Activated CD4-positive, alpha-beta T cell treated with anti-CD3 and anti-CD28 coated beads, Interleukin-2, amount 10 ng/mL, durations not matched to agents 7 days and 5 days (primary cell): Measurements from ENCODE around the gene RGS3. TPM values are rescaled to one million over a fixed set of nuclear protein-coding genes. Genes with fewer than 3 reads are reported as not detected.

ENCODE experiments used
- CTCF ChIA-PET: fragments of 350-600 bp; sonication (Branson Sonifier 250); formaldehyde crosslinking; loops from one replicate; lab custom pipeline; 2021; ENCODE audit warnings: antibody characterized with exemption; lab: Charles Lee
- POLR2A ChIA-PET: fragments of 350-600 bp; sonication (Branson Sonifier 250); formaldehyde crosslinking; loops from one replicate; lab custom pipeline; 2021; ENCODE audit warnings: antibody characterized with exemption; lab: Charles Lee
- DNase-seq: peaks from one replicate; pipeline ENCODE4 v3.0.0-alpha.2; 2020
- H3K27ac Mint-ChIP-seq: one replicate; pipeline ENCODE4 v1.8.0; 2021; ENCODE audit warnings: mild to moderate bottlenecking, moderate library complexity, mixed read lengths
- H3K27me3 Mint-ChIP-seq: one replicate; pipeline ENCODE4 v1.8.0; 2021; ENCODE audit warnings: mixed read lengths
- H3K36me3 Mint-ChIP-seq: one replicate; pipeline ENCODE4 v1.8.0; 2021; ENCODE audit warnings: low read depth, mixed read lengths
- H3K4me1 Mint-ChIP-seq: one replicate; pipeline ENCODE4 v1.8.0; 2021; ENCODE audit warnings: mixed read lengths
- H3K4me3 Mint-ChIP-seq: one replicate; pipeline ENCODE4 v1.8.0; 2021; ENCODE audit warnings: mild to moderate bottlenecking, moderate library complexity, mixed read lengths
- H3K9me3 Mint-ChIP-seq: one replicate; pipeline ENCODE4 v1.8.0; 2021; ENCODE audit warnings: mixed read lengths
- total RNA-seq, 2 experiments: library from RNA; stranded (reverse); gene quantifications; one replicate each; pipeline ENCODE4 v1.2.3, GENCODE V29; 2021

The RGS3 gene
- total RNA-seq, 2 experiments from 2014 or later: 41.5 to 41.6 TPM

DNA sequence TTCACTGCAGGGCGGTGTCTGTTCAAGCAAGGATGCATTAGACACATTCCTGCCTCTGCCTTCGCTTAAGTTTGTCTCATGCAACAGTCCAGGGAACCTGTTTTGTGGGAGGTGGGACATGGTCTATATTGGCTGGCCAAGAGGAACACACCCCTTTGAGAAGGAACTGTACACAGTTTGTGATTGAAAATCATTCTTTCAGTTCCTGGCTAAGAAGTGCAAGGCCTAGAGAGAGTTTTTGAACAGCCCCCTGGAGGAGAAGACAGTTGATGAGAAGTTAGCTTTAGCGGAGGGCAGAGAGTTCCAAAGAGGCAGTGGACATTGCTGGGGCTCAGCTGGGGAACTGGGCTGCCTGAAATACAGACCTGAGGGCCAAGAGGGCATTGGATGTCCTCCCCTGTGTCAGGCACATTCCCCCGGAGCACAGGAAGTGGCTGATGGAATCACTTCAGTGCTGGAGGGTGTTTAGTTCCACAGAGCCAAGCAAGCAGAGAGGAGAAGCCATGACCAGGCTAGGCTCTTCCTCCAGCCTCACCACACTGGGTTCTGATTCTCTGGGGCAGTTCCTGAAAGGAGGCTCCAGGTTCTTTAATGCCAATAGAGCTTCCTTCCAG is 66.6 kb downstream of the RGS3 start:
- Mint-ChIP-seq H3K27ac (no peak overlapping the region), H3K36me3 (peaks cover 12% of the 10 kb centered on the region), H3K9me3 (no peaks in the 10 kb centered on the region), H3K4me1 (peaks cover 4% of the 10 kb centered on the region), H3K27me3 (no peaks in the 10 kb centered on the region), H3K4me3 (no peak overlapping the region)
- DNase-seq: no peak
- POLR2A ChIA-PET: no interaction called here
- CTCF ChIA-PET: interaction anchor here (1.0 to 1.9 kb wide), 4 partner anchors 10 to 78 kb away, joined by 3 to 7 read pairs (median 4); no protein-coding TSS in a partner anchor

DNA sequence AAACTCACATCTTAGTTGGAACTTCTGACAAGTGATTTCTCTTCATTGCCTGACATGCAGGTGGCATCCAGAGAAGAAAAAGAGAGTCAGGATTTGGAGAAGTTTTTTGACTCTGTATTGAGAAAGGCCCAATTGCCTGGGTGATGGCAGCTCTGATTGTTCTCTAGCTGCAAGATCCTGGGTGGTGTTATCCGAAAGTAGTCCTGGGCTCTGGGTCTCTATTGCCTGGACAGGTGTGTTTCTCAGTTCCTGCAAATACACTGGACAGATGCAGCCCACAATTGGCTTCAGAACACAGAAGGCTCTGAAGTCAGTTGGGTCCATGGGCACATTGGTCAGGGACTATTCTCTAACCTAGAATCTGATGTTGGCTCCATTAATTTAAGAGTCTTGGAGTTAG is 67.4 kb downstream of the RGS3 start:
- H3K4me3 Mint-ChIP-seq: no peak overlapping the region
- ChIA-PET CTCF (interaction anchor here (0.7 to 2.8 kb wide), 5 partner anchors 8 to 74 kb away, joined by 3 to 10 read pairs (median 4); no protein-coding TSS in a partner anchor), POLR2A (no interaction called here)

DNA sequence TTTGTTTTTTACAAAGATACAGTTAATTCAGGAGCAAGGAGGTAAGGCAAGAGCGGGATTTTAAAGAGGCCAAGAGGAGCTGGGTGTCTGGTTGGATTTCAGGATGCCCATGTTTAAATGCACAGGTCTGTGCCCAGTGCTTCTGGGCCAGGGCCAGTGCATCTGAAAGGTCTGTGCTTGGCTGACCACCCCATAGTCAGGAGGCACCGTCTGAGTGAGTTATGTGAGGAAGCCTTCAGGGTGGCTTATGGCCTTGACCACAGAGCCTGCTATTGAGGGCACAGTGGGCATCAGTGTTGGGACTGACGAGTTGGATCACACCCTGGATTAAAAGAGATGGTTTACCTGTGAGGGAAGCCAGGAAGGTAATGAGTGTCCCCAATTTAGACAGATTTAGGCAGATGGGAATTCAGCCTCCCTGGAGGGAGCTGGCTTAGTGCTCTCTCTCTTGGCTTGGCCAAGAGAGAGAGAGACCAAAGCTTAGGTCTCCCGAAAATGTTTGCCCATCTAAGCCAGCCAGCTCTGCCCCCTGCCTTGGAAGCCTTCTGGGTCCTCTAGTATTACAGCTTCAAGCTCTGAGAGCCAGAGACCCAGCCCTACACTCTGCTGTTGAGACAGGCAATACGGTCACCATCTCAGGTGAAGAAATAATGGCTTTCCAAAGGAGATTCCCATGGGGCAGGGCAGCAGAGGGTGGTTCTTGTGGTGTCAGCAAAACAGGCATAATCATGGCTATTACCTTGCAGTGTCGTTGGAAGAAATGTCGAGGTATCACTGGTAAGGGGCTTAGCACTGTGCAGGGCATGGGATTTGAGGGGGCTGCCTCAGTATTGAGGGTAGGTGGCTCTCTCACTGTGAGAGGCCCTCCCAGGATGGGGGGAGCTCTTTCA is 68.6 kb downstream of the RGS3 start:
- no peak overlapping the region for H3K4me3 Mint-ChIP-seq
- no peaks in the 10 kb centered on the region for H3K9me3 Mint-ChIP-seq
- H3K27ac Mint-ChIP-seq: no peak overlapping the region
- no peaks in the 10 kb centered on the region for H3K27me3 Mint-ChIP-seq
- peaks cover 10% of the 10 kb centered on the region for H3K36me3 Mint-ChIP-seq
- ChIA-PET POLR2A (no interaction called here), CTCF (interaction anchor here (0.5 to 2.8 kb wide), 7 partner anchors 9 to 1035 kb away, joined by 3 to 10 read pairs (median 3); no protein-coding TSS in a partner anchor)
- no peak for DNase-seq
- no peaks in the 10 kb centered on the region for H3K4me1 Mint-ChIP-seq

More for the DNA sequence above, 67.4 kb downstream of the RGS3 start:
- no peak overlapping the region for H3K27ac Mint-ChIP-seq
- DNase-seq: no peak
- H3K36me3 Mint-ChIP-seq: peaks cover 10% of the 10 kb centered on the region
- H3K4me1 Mint-ChIP-seq: no peaks in the 10 kb centered on the region
- no peaks in the 10 kb centered on the region for H3K27me3 Mint-ChIP-seq
- H3K9me3 Mint-ChIP-seq: no peaks in the 10 kb centered on the region

DNA sequence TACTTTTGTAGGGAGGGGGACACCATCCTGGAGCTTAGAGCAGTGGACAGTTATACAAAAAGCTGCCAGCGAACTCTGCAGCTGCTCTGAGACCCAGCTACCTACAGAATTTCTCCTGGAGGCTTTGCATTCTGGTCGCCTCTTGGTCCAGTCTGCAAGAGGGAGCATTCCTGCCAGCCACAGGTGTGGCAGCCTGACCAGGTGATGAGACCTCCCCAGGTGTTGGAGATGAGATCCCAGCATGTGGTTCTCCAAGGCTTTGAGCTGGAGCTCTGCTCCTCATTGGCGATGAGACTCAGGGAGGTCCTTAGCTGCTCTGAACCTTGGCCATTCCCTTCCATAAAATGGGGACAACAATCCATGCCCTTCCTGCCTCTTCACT is 69.3 kb downstream of the RGS3 start:
- no peak for DNase-seq
- Mint-ChIP-seq H3K9me3 (no peaks in the 10 kb centered on the region), H3K4me3 (no peak overlapping the region), H3K27me3 (no peaks in the 10 kb centered on the region), H3K4me1 (no peaks in the 10 kb centered on the region), H3K27ac (no peak overlapping the region), H3K36me3 (peaks cover 12% of the 10 kb centered on the region)
- ChIA-PET CTCF (interaction anchor here (0.7 to 2.8 kb wide), 5 partner anchors 8 to 43 kb away, joined by 3 to 10 read pairs (median 4); no protein-coding TSS in a partner anchor), POLR2A (no interaction called here)

DNA sequence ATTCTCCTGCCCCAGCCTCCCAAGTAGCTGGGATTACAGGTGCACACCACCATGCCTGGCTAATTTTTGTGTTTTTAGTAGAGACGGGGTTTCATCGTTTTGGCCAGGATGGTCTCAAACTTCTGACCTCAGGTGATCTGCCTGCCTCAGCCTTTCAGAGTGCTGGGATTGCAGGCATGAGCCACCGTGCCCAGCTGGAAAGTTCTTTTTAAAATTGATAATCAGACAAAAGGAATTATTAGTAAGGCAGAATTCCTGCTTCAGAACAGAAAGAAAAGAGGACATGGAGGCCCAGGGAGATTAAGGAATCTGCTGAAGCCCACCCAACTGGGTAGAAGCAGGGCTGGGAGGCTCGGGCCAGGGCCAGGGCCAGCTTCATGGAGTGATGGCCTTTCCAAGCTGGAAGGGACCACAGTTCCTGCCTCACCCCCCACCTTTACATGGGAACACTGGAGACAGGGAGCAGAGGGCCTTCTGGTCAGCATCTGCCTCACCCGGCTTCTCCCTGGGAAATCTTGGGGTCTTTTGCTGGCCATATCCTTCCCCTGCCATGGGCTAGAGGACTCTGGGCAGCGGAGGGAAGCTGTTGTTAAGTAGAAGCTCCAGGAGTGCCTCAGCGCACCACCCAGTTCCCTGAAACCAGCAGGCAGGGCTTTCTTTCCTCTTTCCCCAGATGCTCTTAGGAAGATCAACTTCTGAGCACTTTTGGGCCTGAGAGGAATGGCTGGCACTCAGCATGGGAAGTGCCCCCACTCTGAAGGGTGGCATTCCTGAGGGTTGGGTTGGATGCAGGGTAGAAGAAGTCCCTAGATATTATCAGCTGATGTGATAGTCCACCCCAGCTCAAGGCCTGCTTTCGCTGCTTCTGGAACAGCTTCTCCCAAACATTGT is 70.1 kb downstream of the RGS3 start:
- Mint-ChIP-seq H3K27me3 (no peaks in the 10 kb centered on the region), H3K4me1 (no peaks in the 10 kb centered on the region), H3K27ac (no peak overlapping the region), H3K36me3 (peaks cover 12% of the 10 kb centered on the region), H3K4me3 (no peak overlapping the region), H3K9me3 (no peaks in the 10 kb centered on the region)
- DNase-seq: no peak
- ChIA-PET CTCF (interaction anchor here (0.7 to 2.8 kb wide), 5 partner anchors 9 to 25 kb away, joined by 3 to 10 read pairs (median 6); no protein-coding TSS in a partner anchor), POLR2A (no interaction called here)

DNA sequence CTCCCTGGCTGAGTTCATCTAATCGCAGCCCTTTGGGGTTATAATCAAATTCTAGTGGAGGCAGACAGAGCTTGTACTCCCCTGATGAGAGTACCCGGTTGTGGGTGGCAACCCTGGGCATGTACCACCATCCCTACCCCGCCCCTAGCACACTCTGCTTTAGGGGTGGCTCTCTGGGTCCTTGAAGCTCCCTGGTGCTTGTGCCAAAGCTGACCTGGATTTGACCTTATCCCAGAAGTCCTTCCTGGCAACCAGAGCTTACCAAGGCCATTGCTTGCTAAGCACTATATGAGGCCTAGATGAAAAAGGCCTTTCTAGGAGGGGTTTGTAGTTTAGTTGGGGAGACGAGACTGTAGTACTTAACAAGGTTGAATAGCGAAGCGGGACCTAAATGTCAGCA is 72.2 kb downstream of the RGS3 start:
- H3K9me3 Mint-ChIP-seq: no peaks in the 10 kb centered on the region
- peak overlapping the region; percentile 5 for H3K27ac Mint-ChIP-seq
- ChIA-PET POLR2A (no interaction called here), CTCF (interaction anchor here (0.7 to 1.3 kb wide), 4 partner anchors 10 to 266 kb away, joined by 3 to 6 read pairs (median 4); no protein-coding TSS in a partner anchor)
- no peaks in the 10 kb centered on the region for H3K27me3 Mint-ChIP-seq
- H3K4me3 Mint-ChIP-seq: no peak overlapping the region
- no peak for DNase-seq
- H3K4me1 Mint-ChIP-seq: no peaks in the 10 kb centered on the region
- peaks cover 10% of the 10 kb centered on the region for H3K36me3 Mint-ChIP-seq

DNA sequence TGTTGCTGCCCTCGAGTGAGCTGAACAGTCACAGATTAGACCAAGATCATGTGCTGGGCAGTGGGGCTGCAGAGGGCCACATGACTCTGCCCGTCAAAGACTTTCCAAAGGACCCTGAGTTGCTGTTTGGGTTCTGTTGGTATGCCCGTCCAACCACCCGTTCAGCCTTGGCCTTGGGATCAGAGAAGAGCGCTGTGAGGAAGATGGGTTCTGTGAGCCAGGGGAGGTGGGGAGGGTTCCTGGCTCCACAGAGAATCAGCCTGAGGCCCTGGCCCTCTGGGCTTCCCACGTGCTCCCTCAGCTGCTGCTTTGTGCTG is 72.6 kb downstream of the RGS3 start:
- ChIA-PET CTCF (interaction anchor here (0.9 to 1.3 kb wide), 3 partner anchors 10 to 130 kb away, joined by 3 to 6 read pairs (median 5); no protein-coding TSS in a partner anchor), POLR2A (no interaction called here)
- Mint-ChIP-seq H3K9me3 (no peaks in the 10 kb centered on the region), H3K27ac (peak overlapping the region; percentile 5), H3K4me1 (no peaks in the 10 kb centered on the region), H3K36me3 (peaks cover 10% of the 10 kb centered on the region), H3K27me3 (no peaks in the 10 kb centered on the region), H3K4me3 (no peak overlapping the region)
- DNase-seq: no peak

DNA sequence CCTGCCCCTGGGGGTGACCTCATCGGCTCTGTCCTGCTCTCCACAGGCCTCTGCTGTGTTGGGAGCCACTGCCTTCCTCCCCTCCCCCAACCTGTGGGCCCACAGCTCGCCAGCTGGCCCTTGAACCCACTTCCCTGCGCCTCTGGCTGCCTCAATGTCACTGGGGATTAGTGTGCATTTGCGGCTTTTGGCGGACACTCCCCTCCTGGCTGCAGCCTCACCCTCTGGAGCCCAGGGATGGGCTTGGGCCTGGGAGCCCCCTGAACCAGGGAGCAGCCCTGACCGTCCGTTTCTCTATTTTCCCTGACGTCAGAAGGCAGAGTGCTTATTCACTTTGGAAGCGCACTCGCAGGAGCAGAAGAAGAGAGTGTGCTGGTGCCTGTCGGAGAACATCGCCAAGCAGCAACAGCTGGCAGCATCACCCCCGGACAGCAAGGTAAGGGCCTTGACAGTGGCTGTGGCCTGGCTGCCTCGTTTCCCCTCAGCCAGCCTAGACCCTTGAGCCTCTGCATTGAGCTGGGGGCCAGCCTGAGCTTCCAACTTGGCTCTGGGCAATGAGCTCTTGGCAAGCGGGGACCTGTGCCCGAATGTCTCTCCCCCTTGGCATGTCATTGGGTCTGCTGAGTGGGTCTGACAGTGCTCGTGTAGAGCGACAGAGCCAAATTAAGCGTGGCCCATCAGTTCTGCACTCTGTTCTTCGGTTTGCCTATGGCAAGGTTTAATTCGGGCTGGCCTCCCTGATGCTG is 73.1 kb downstream of the RGS3 start:
- no peaks in the 10 kb centered on the region for H3K4me1 Mint-ChIP-seq
- DNase-seq: no peak

DNA sequence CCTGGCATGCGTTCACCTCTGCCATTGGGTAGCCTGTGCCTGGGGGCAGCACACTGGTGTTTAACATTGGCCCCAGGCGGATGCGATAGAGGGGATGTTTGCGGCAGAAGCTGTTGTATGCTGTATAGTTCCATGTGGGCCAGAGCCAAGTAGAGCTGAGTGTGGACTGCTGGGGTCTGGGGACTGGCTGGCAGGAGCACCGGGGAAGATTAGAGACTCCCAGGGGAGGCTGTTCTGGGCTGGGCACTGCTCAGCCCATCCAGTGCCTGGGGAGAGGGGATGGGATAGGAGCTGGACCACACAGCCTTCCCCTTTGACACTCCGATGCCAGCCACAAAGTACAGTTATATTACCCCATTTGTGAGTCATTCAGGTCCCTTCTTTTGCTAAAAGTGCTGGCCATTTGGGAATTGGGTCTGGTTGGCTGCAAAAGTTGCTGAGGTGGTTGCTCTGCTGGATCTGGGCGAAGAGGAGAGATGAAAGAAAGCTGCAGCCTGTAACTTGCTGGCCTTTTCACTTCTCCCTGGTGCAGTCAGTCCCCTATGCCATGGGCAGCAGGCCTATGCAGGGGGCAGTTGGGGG is 73.8 kb downstream of the RGS3 start:
- POLR2A ChIA-PET: no interaction called here
- no peak overlapping the region for H3K27ac Mint-ChIP-seq
- CTCF ChIA-PET: interaction anchor here (1.8 to 3.4 kb wide), 2 partner anchors 11 to 14 kb away, joined by 5 to 19 read pairs; no protein-coding TSS in a partner anchor
- H3K4me3 Mint-ChIP-seq: no peak overlapping the region
- no peaks in the 10 kb centered on the region for H3K27me3 Mint-ChIP-seq
- peaks cover 2% of the 10 kb centered on the region for H3K36me3 Mint-ChIP-seq
- H3K9me3 Mint-ChIP-seq: no peaks in the 10 kb centered on the region
- no peaks in the 10 kb centered on the region for H3K4me1 Mint-ChIP-seq
- no peak for DNase-seq

More for the DNA sequence above, 73.1 kb downstream of the RGS3 start:
- H3K9me3 Mint-ChIP-seq: no peaks in the 10 kb centered on the region
- no peak overlapping the region for H3K4me3 Mint-ChIP-seq
- peaks cover 5% of the 10 kb centered on the region for H3K36me3 Mint-ChIP-seq
- no peaks in the 10 kb centered on the region for H3K27me3 Mint-ChIP-seq
- POLR2A ChIA-PET: no interaction called here
- CTCF ChIA-PET: interaction anchor here (1.2 to 1.8 kb wide), 3 partner anchors 9 to 17 kb away, joined by 5 to 6 read pairs (median 5); no protein-coding TSS in a partner anchor
- H3K27ac Mint-ChIP-seq: peak overlapping the region; percentile 33

DNA sequence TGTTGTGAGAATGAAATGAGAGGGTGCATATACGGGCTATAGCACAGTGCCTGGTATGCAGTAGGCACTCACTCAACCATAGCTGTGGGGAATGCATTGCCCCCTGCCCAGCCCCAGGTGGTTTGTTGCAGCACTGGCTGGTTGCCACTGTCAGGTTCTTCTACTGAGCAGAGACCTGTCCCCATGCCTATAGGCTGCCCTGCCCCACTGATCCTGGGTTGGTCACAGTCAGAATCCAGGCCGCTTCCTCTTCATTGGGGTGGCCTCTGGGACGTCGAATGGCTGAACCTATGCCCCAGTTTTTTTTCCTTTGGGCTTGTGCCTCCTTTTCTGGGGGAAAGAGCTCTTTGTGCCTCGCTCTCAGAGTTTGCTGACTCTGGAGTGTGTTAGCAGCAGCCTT is 74.6 kb downstream of the RGS3 start:
- POLR2A ChIA-PET: no interaction called here
- H3K27me3 Mint-ChIP-seq: no peaks in the 10 kb centered on the region
- CTCF ChIA-PET: interaction anchor here (1.8 to 3.4 kb wide), 2 partner anchors 12 to 15 kb away, joined by 5 to 19 read pairs; no protein-coding TSS in a partner anchor
- peaks cover 4% of the 10 kb centered on the region for H3K36me3 Mint-ChIP-seq
- H3K27ac Mint-ChIP-seq: no peak overlapping the region
- no peaks in the 10 kb centered on the region for H3K4me1 Mint-ChIP-seq
- no peak for DNase-seq
- no peaks in the 10 kb centered on the region for H3K9me3 Mint-ChIP-seq
- no peak overlapping the region for H3K4me3 Mint-ChIP-seq

DNA sequence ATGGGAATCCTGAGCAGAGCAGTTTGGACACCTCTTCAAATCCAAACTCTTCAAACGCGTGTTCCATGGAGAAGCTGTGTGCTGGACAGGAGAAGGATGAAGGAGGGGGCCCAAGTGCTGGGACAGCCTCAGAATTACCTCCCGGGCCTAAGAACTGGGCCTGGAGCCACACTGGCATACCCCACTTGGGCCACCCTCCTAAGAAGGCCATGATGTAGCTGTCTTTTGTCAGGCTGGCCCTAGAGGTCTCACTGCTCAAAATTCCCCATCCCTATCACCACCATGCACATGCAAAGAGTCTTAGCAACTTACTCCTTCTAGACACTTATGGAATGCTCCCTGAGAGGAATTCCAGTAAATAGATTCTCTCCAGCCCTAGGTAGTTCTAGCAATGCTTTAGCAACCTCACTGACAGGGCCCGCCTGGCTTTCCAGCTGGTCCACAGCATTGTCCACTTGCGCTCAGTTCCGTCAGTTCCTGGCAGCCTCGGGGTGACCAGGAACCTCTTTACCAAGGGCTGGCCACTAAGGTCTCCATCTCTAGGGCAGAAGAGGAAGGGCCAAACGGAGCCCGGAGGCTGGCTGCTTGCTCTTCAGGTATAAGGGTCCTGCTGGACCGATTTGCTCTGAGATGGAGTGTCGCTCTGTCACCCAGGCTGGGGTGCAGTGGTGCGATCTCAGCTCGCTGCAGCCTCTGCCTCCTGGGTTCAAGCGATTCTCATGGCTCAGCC is 75.3 kb downstream of the RGS3 start:
- H3K4me3 Mint-ChIP-seq: no peak overlapping the region
- H3K27ac Mint-ChIP-seq: no peak overlapping the region
- POLR2A ChIA-PET: no interaction called here
- H3K27me3 Mint-ChIP-seq: no peaks in the 10 kb centered on the region
- CTCF ChIA-PET: interaction anchor here (3.4 kb wide), 1 partner anchor 16 kb away, joined by 19 read pairs; no protein-coding TSS in a partner anchor
- no peak for DNase-seq
- no peaks in the 10 kb centered on the region for H3K9me3 Mint-ChIP-seq
- H3K4me1 Mint-ChIP-seq: no peaks in the 10 kb centered on the region
- peaks cover 5% of the 10 kb centered on the region for H3K36me3 Mint-ChIP-seq
